Mesenchymal stem cell (in vitro differentiated cells and primary cell): ENCODE results near the gene ADGRL3.

ENCODE experiments used
- DNase-seq: peaks from one replicate; pipeline ENCODE4 v3.0.0-alpha.2; 2013
- H2AFZ ChIP-seq: one replicate; pipeline ENCODE4 v1.6.1; 2013; ENCODE audit warnings: low read depth, mild to moderate bottlenecking, control low read depth, inconsistent platforms, low read length, moderate library complexity
- H2AK5ac ChIP-seq: 2 replicates; pipeline ENCODE4 v1.6.1; 2013; ENCODE audit warnings: low read length, moderate library complexity, mild to moderate bottlenecking, inconsistent platforms; ENCODE audit not compliant: severe bottlenecking
- H2BK120ac ChIP-seq: one replicate; pipeline ENCODE4 v1.6.1; 2013; ENCODE audit warnings: low read depth, mild to moderate bottlenecking, inconsistent platforms, low read length, moderate library complexity
- H2BK12ac ChIP-seq, 2 experiments: one replicate each; pipeline ENCODE4 v1.6.1; 2013; ENCODE audit warnings: inconsistent platforms in 2 of 2, low read length in 2 of 2, mild to moderate bottlenecking in 2 of 2, moderate library complexity in 2 of 2, control low read depth in 1 of 2
- H2BK15ac ChIP-seq: one replicate; pipeline ENCODE4 v1.6.1; 2013; ENCODE audit warnings: mild to moderate bottlenecking, low read depth, inconsistent platforms; ENCODE audit not compliant: poor library complexity, severe bottlenecking
- H2BK5ac ChIP-seq: 2 replicates; pipeline ENCODE4 v1.6.1; 2013; ENCODE audit warnings: low read depth, mild to moderate bottlenecking, low read length, control low read depth, inconsistent platforms; ENCODE audit not compliant: poor library complexity, severe bottlenecking
- H3K14ac ChIP-seq, 2 experiments: one replicate each; pipeline ENCODE4 v1.6.1; 2013; ENCODE audit warnings: inconsistent platforms in 2 of 2, low read length in 2 of 2, control low read depth in 1 of 2, mild to moderate bottlenecking in 1 of 2, moderate library complexity in 1 of 2
- H3K18ac ChIP-seq, 2 experiments: one replicate each; pipeline ENCODE4 v1.6.1; 2013; ENCODE audit warnings: inconsistent platforms in 2 of 2, low read length in 2 of 2, control low read depth in 1 of 2, low read depth in 1 of 2, mild to moderate bottlenecking in 1 of 2
- H3K23ac ChIP-seq, 2 experiments: one replicate each; pipeline ENCODE4 v1.6.1; 2013; ENCODE audit warnings: inconsistent platforms in 2 of 2, low read length in 2 of 2, mild to moderate bottlenecking in 2 of 2, moderate library complexity in 2 of 2, control low read depth in 1 of 2
- H3K27ac ChIP-seq: 2 replicates; pipeline ENCODE4 v1.5.1; 2013; ENCODE audit warnings: mild to moderate bottlenecking, moderate library complexity, low read length, control low read depth, inconsistent platforms; ENCODE audit not compliant: poor library complexity, severe bottlenecking
- H3K27me3 ChIP-seq, 2 experiments: 2 replicates each; pipeline versions ENCODE4 v1.6.1 to v1.7.0; 2013; ENCODE audit warnings: low read length in 2 of 2, mild to moderate bottlenecking in 2 of 2, moderate library complexity in 2 of 2, control low read depth in 1 of 2, inconsistent platforms in 1 of 2; ENCODE audit not compliant: control insufficient read depth in 1 of 2, insufficient read depth in 1 of 2
- H3K36me3 ChIP-seq, 2 experiments: 2 replicates each; pipeline versions ENCODE4 v1.6.1 to v1.7.0; 2013; ENCODE audit warnings: low read length in 2 of 2, control low read depth in 1 of 2, inconsistent platforms in 1 of 2, low read depth in 1 of 2, mild to moderate bottlenecking in 1 of 2; ENCODE audit not compliant: insufficient read depth in 2 of 2, control insufficient read depth in 1 of 2
- H3K4ac ChIP-seq, 2 experiments: one replicate each; pipeline ENCODE4 v1.6.1; 2013; ENCODE audit warnings: inconsistent platforms in 2 of 2, low read length in 2 of 2, mild to moderate bottlenecking in 2 of 2, moderate library complexity in 2 of 2, control low read depth in 1 of 2, low read depth in 1 of 2
- H3K4me1 ChIP-seq: 2 replicates; pipeline ENCODE4 v1.6.1; 2013; ENCODE audit warnings: low read depth, low read length, control low read depth; ENCODE audit not compliant: control insufficient read depth, insufficient read depth
- H3K4me2 ChIP-seq: 2 replicates; pipeline ENCODE4 v1.6.1; 2013; ENCODE audit warnings: low read length, mild to moderate bottlenecking, inconsistent platforms; ENCODE audit not compliant: poor library complexity, severe bottlenecking
- H3K4me3 ChIP-seq, 2 experiments: 2 replicates each; pipeline versions ENCODE4 v1.5.1 to v1.7.0; 2013; ENCODE audit warnings: low read length in 2 of 2, mild to moderate bottlenecking in 2 of 2, control low read depth in 1 of 2, low read depth in 1 of 2; ENCODE audit not compliant: insufficient read depth in 1 of 2
- H3K79me1 ChIP-seq: replicated peaks from 2 replicates; pipeline ENCODE4 v1.6.1; 2013; ENCODE audit warnings: mild to moderate bottlenecking, control low read depth, low read length, inconsistent platforms; ENCODE audit not compliant: poor library complexity, severe bottlenecking
- H3K9ac ChIP-seq: 2 replicates; pipeline ENCODE4 v1.7.0; 2013; ENCODE audit warnings: mild to moderate bottlenecking, low read length, moderate library complexity
- H3K9me3 ChIP-seq: 2 replicates; pipeline ENCODE4 v1.7.0; 2013; ENCODE audit warnings: mild to moderate bottlenecking, low read length; ENCODE audit not compliant: control insufficient read depth
- H4K8ac ChIP-seq: one replicate; pipeline ENCODE4 v1.6.1; 2013; ENCODE audit warnings: inconsistent platforms, mild to moderate bottlenecking, low read length, moderate library complexity
- H4K91ac ChIP-seq: one replicate; pipeline ENCODE4 v1.6.1; 2013; ENCODE audit warnings: mild to moderate bottlenecking, low read length, inconsistent platforms
- WGBS: methylation state at CpG from one replicate; pipeline ENCODE4 v1.1.7; 2013; ENCODE audit warnings: mixed read lengths; 5-methylcytosine and 5-hydroxymethylcytosine counted together

The ADGRL3 gene

DNA sequence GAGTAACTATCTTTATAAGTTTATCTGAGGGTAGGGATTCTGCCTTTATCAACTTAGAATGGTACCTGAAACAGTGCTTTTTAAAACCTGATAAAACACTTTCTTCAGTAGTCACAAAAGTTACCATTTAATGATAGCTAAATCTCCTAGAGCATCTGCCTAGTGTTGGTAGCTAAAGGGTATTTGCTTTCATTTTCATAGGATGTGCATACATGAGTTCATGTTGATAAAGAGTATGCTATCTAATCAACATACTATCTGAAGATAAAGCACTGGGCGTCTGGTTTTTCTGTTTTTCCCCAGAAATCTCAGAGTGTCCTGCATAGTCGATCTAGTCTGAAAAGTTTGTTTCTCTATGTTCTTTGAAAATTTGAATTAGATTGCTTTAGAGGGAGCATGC, 75.1 kb downstream of the ADGRL3 start:
- H2AFZ ChIP-seq, result no peak overlapping the region
- no peak overlapping the region for H4K8ac ChIP-seq
- no peaks in the 10 kb centered on the region for H3K27me3 ChIP-seq
- no peak overlapping the region for H3K23ac ChIP-seq
- H2BK5ac ChIP-seq, result no peak overlapping the region
- no peak overlapping the region for H3K4me2 ChIP-seq
- H3K14ac ChIP-seq, result no peak overlapping the region
- H3K79me1 ChIP-seq, result no peaks in the 10 kb centered on the region
- no peak overlapping the region for H2BK12ac ChIP-seq
- H3K18ac ChIP-seq, result no peak overlapping the region
- H3K9me3 ChIP-seq, result no peaks in the 10 kb centered on the region
- H3K27ac ChIP-seq, result no peak overlapping the region
- H3K9ac ChIP-seq, result no peak overlapping the region
- no peak overlapping the region for H2BK15ac ChIP-seq
- H2BK120ac ChIP-seq, result no peak overlapping the region
- no peak overlapping the region for H3K4me3 ChIP-seq
- no peaks in the 10 kb centered on the region for H3K36me3 ChIP-seq
- WGBS, result no CpG with 5 or more reads among the region's 2 CpGs
- H4K91ac ChIP-seq, result no peak overlapping the region
- DNase-seq, result no peak
- H2AK5ac ChIP-seq, result no peak overlapping the region
- no peaks in the 10 kb centered on the region for H3K4me1 ChIP-seq
- no peak overlapping the region for H3K4ac ChIP-seq

DNA sequence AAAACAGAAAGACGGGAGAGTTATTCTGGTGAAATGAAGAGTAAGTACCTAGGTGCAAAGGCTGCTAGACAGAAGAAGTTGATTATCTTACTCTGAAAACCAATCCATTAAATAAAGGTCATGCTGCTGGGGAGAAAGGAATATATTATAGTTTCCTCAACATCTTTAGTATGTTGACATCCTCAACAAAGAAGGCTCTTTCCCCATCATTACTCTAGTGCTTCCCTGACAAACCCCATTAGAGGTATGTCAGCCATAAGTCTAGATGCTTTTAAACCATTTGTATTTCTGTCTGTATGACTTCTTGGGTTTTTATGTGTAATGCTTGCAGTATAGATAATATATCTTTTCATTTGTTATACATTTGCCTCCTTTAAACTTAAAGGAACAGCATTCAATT, 75.9 kb downstream of the ADGRL3 start:
- Histone ChIP-seq H3K14ac (no peak overlapping the region), H3K9me3 (no peaks in the 10 kb centered on the region), H3K36me3 (no peaks in the 10 kb centered on the region), H4K8ac (no peak overlapping the region), H2AFZ (no peak overlapping the region), H2BK12ac (no peak overlapping the region), H2BK15ac (no peak overlapping the region), H3K9ac (no peak overlapping the region), H3K4me3 (no peak overlapping the region), H3K79me1 (no peaks in the 10 kb centered on the region), H3K27ac (no peak overlapping the region), H2BK5ac (no peak overlapping the region), H2BK120ac (no peak overlapping the region), H3K4ac (no peak overlapping the region), H3K27me3 (no peaks in the 10 kb centered on the region), H3K23ac (no peak overlapping the region), H3K4me2 (no peak overlapping the region), H3K18ac (no peak overlapping the region), H2AK5ac (no peak overlapping the region), H3K4me1 (no peaks in the 10 kb centered on the region), H4K91ac (no peak overlapping the region)
- 100% methylated on average over 1 of the region's 1 CpG for WGBS
- no peak for DNase-seq

DNA sequence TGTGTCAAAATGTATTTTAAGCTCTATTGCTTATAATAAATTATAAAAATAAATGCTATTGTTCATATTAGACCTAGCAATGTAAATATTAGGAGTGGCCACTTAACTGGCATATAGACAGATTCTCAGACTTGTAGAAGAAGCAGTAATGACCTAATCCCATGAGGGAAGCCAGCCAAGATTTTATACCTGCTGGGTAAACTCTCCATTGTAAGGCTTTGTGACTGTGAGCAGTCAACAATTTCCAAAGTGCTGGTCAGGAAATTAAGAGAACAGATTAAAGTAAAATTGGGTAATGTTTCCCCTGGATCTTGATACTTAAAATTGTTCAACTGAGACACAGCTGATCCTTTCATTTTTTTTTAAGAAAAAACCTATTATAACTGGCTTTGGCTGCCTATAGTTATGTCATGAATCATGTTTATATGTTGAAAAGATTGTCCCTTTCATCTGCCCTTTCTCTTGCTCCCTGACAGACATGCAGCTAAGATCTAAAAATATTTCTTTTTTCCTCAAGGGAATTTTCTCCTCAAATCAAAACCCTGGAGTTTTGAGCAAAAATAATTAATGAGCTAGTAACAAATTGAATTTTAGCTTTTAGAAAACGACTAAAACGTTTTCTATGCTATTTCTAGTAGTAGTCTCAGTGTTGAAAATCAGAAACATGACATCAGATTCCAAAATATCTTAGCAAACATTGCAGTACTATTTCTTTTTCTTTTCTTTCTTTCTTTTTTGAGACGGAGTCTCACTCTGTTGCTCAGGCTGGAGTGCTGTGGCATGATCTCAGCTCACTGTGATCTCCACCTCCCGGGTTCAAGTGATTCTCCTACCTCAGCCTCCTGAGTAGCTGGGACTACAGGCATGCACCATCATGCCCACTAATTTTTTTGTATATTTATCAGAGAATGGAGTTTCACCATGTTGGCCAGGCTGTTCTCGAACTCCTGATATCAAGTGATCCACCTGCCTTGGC, 77.9 kb downstream of the ADGRL3 start:
- Histone ChIP-seq H3K9ac (no peak overlapping the region), H3K27me3 (no peaks in the 10 kb centered on the region), H2BK12ac (no peak overlapping the region), H3K4ac (no peak overlapping the region), H3K4me2 (no peak overlapping the region), H3K14ac (no peak overlapping the region), H2AFZ (no peak overlapping the region), H2BK5ac (no peak overlapping the region), H3K18ac (no peak overlapping the region), H3K9me3 (no peaks in the 10 kb centered on the region), H2BK15ac (no peak overlapping the region), H4K91ac (no peak overlapping the region), H4K8ac (no peak overlapping the region), H3K79me1 (no peaks in the 10 kb centered on the region), H2AK5ac (no peak overlapping the region), H3K23ac (no peak overlapping the region), H3K36me3 (no peaks in the 10 kb centered on the region), H3K27ac (no peak overlapping the region), H2BK120ac (no peak overlapping the region), H3K4me3 (no peak overlapping the region), H3K4me1 (no peaks in the 10 kb centered on the region)
- no peak for DNase-seq
- WGBS, result 99% methylated on average over 4 of the region's 5 CpGs

- Histone ChIP-seq H2BK120ac (no peak overlapping the region), H2BK5ac (no peak overlapping the region), H2AFZ (no peak overlapping the region), H3K4me3 (no peak overlapping the region), H3K27ac (no peak overlapping the region), H4K91ac (no peak overlapping the region), H2BK15ac (no peak overlapping the region), H3K36me3 (no peaks in the 10 kb centered on the region), H3K27me3 (no peaks in the 10 kb centered on the region), H3K14ac (no peak overlapping the region), H3K4ac (no peak overlapping the region), H3K18ac (no peak overlapping the region), H3K9me3 (no peaks in the 10 kb centered on the region), H2BK12ac (no peak overlapping the region), H3K4me1 (no peaks in the 10 kb centered on the region), H3K4me2 (no peak overlapping the region), H3K79me1 (no peaks in the 10 kb centered on the region), H3K9ac (no peak overlapping the region), H4K8ac (no peak overlapping the region), H3K23ac (no peak overlapping the region), H2AK5ac (no peak overlapping the region)
- no peak for DNase-seq
- WGBS, result 92% methylated on average over 3 of the region's 3 CpGs
Measured at GRCh38 chr4:61292322-61292721, 92.2 kb downstream of the ADGRL3 start.
